SU-DHL-6 (cell line): Measurements from ENCODE around the gene EFCAB11.

Experiments
- EZH2phosphoT487 ChIP-seq: fragments of 200-600 bp; sonication (generic), shearing (Covaris generic); conservative IDR thresholded peaks from 2 replicates; pipeline ENCODE4 v1.6.1; 2018; ENCODE audit warnings: mild to moderate bottlenecking, antibody characterized with exemption, low read length, moderate library complexity, mixed read lengths
- TF ChIP-seq, protein P1 (sequence below): fragments of 200-600 bp; sonication (generic); IDR thresholded peaks from one replicate; pipeline ENCODE4 v1.5.1; 2017; ENCODE audit warnings: antibody characterized with exemption, mild to moderate bottlenecking, low read length, moderate library complexity; ENCODE audit not compliant: insufficient read depth, poor library complexity, severe bottlenecking

DNA sequence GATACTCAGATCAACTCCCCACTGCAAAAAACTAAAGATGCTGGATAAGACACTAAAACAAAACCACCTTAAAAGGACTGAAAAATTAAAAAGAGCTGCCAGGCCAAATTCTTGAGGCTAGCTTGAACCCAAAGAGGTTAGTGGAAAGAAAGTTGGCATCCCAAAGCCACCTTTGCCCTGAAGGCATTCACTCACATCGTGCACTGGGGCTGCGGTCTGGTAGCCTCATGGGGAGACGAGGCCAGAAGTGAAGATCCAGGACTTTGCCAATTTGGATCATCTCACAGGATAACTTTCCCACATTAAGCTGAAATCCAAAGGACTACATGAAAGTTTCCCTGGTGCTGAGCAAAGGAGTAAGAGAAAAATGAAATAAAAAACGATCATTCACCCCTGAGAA is 63.9 kb downstream of the EFCAB11 start:
- TF ChIP-seq, protein P1, sequence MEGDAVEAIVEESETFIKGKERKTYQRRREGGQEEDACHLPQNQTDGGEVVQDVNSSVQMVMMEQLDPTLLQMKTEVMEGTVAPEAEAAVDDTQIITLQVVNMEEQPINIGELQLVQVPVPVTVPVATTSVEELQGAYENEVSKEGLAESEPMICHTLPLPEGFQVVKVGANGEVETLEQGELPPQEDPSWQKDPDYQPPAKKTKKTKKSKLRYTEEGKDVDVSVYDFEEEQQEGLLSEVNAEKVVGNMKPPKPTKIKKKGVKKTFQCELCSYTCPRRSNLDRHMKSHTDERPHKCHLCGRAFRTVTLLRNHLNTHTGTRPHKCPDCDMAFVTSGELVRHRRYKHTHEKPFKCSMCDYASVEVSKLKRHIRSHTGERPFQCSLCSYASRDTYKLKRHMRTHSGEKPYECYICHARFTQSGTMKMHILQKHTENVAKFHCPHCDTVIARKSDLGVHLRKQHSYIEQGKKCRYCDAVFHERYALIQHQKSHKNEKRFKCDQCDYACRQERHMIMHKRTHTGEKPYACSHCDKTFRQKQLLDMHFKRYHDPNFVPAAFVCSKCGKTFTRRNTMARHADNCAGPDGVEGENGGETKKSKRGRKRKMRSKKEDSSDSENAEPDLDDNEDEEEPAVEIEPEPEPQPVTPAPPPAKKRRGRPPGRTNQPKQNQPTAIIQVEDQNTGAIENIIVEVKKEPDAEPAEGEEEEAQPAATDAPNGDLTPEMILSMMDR: no peak
- no peak for TF ChIP-seq EZH2phosphoT487
